GM12878 (cell line): ENCODE results near the gene ZNF695. TPM values are rescaled to one million over a fixed set of nuclear protein-coding genes. Genes with fewer than 3 reads are reported as not detected.

Experiments
- ATAC-seq: fragments of 200-7000 bp; cut with Tn5 transposase; 3 replicates; pipeline ENCODE4 v1.9.1; 2020; ENCODE audit warnings: mild to moderate bottlenecking, moderate library complexity
- BruUV-seq: library from RNA; stranded (reverse); fragments of 400-500 nt; replicated peaks from 2 replicates; lab custom pipeline; 2021; lab: Mats Ljungman, UMichigan
- CTCF ChIA-PET: fragments of 300-600 bp; sonication (Branson Sonifier 250); formaldehyde crosslinking; extraction: SDS; loops from one replicate; lab custom pipeline; 2021; ENCODE audit warnings: inconsistent platforms; lab: Yijun Ruan, JAX
- POLR2A ChIA-PET: fragments of 350-600 bp; formaldehyde crosslinking; extraction: SDS; loops from one replicate; lab custom pipeline; 2021; ENCODE audit warnings: inconsistent platforms; lab: Charles Lee
- RAD21 ChIA-PET: fragments of 300-600 bp; sonication (Branson Sonifier 250); formaldehyde crosslinking; loops from one replicate; lab custom pipeline; 2023; ENCODE audit warnings: antibody characterized with exemption; ENCODE audit not compliant: unreplicated experiment; lab: Charles Lee
- SMC1A ChIA-PET: fragments of 300-600 bp; sonication (Branson Sonifier 250); formaldehyde crosslinking; loops from one replicate; lab custom pipeline; 2023; ENCODE audit not compliant: unreplicated experiment, uncharacterized antibody; lab: Charles Lee
- DNase-seq: peaks from one replicate; pipeline ENCODE4 v3.0.0-alpha.2; 2011; ENCODE audit warnings: low read depth, low spot score
- FAIRE-seq: peaks from 3 replicates; lab custom pipeline; 2011; peaks lifted over from hg19 to GRCh38; lab: Jason Lieb, UNC
- H2AFZ ChIP-seq: 2 replicates; pipeline ENCODE4 v1.6.0; 2011; ENCODE audit warnings: low read depth, low read length, control low read depth; ENCODE audit not compliant: control insufficient read depth
- H3K27ac ChIP-seq: 2 replicates; pipeline ENCODE4 v1.5.1; 2011; ENCODE audit warnings: control low read depth; ENCODE audit not compliant: control insufficient read depth, insufficient read depth
- H3K27me3 ChIP-seq, 2 experiments: replicated peaks in 1 of 2; 2 replicates each; pipeline versions ENCODE4 v1.6.0 to v1.6.1; 2011; ENCODE audit warnings: low read length in 1 of 2; ENCODE audit not compliant: control insufficient read depth in 2 of 2, insufficient read depth in 2 of 2
- H3K36me3 ChIP-seq, 2 experiments: 2 replicates each; pipeline ENCODE4 v1.5.1; 2011; ENCODE audit warnings: low read length in 1 of 2; ENCODE audit not compliant: control insufficient read depth in 2 of 2, insufficient read depth in 2 of 2
- H3K4me1 ChIP-seq: 2 replicates; pipeline ENCODE4 v1.6.1; 2011; ENCODE audit warnings: mild to moderate bottlenecking, low read length, moderate library complexity, mixed read lengths; ENCODE audit not compliant: control insufficient read depth, insufficient read depth
- H3K4me2 ChIP-seq: 2 replicates; pipeline ENCODE4 v1.6.0; 2011; ENCODE audit warnings: control low read depth; ENCODE audit not compliant: control insufficient read depth, insufficient read depth
- H3K4me3 ChIP-seq: fragments of 200-600 bp; sonication (generic); 2 replicates; pipeline ENCODE4 v1.5.1; 2016
- H3K79me2 ChIP-seq: 2 replicates; pipeline ENCODE4 v1.6.0; 2011; ENCODE audit warnings: low read length; ENCODE audit not compliant: control insufficient read depth, insufficient read depth
- H3K9ac ChIP-seq: 2 replicates; pipeline ENCODE4 v1.8.0; 2011; ENCODE audit warnings: low read length, control low read depth, mixed read lengths; ENCODE audit not compliant: control insufficient read depth, insufficient read depth
- H3K9me3 ChIP-seq: replicated peaks from 3 replicates; pipeline ENCODE4 v1.5.1; 2011; ENCODE audit warnings: mild to moderate bottlenecking, low read length; ENCODE audit not compliant: control insufficient read depth, insufficient read depth
- H4K20me1 ChIP-seq: 2 replicates; pipeline ENCODE4 v1.6.0; 2011; ENCODE audit not compliant: control insufficient read depth, insufficient read depth
- BACH1 ChIP-seq: fragments of 450-650 bp; IDR thresholded peaks from 2 replicates; pipeline ENCODE4 v1.6.1; 2017; ENCODE audit warnings: mild to moderate bottlenecking, borderline replicate concordance
- CBFB ChIP-seq: IDR thresholded peaks from 2 replicates; pipeline ENCODE4 v1.6.1; 2016; ENCODE audit warnings: antibody characterized with exemption, low read depth
- CREM ChIP-seq: IDR thresholded peaks from 2 replicates; pipeline ENCODE4 v1.6.1; 2014; ENCODE audit warnings: antibody characterized with exemption, low read depth
- ESRRA ChIP-seq: IDR thresholded peaks from 2 replicates; pipeline ENCODE4 v1.6.1; 2012; ENCODE audit warnings: mild to moderate bottlenecking, low read length, improper control_type of control experiment
- FOS ChIP-seq: IDR thresholded peaks from 3 replicates; pipeline ENCODE4 v1.6.1; 2011; ENCODE audit warnings: borderline replicate concordance; ENCODE audit not compliant: insufficient read length; ENCODE audit errors: extremely low read depth
- FOXM1 ChIP-seq: IDR thresholded peaks from 2 replicates; pipeline ENCODE4 v1.6.1; 2012; ENCODE audit warnings: low read depth, mild to moderate bottlenecking, inconsistent platforms, low read length, moderate library complexity
- GATAD2B ChIP-seq: fragments of 450-650 bp; conservative IDR thresholded peaks from 2 replicates; pipeline ENCODE4 v1.6.1; 2017; ENCODE audit warnings: low read depth, mild to moderate bottlenecking, moderate library complexity
- HDAC2 ChIP-seq: fragments of 200-600 bp; sonication (generic); IDR thresholded peaks from 2 replicates; pipeline ENCODE4 v1.6.1; 2017
- LARP7 ChIP-seq: fragments of 450-650 bp; IDR thresholded peaks from 2 replicates; pipeline ENCODE4 v1.6.1; 2017; ENCODE audit warnings: mild to moderate bottlenecking
- PAX5 ChIP-seq: IDR thresholded peaks from 2 replicates; pipeline ENCODE4 v1.6.1; 2011; ENCODE audit warnings: low read depth, low read length, borderline replicate concordance
- PRDM15 ChIP-seq: fragments of 450-650 bp; formaldehyde crosslinking; IDR thresholded peaks from 2 replicates; pipeline ENCODE4 v1.4.0; 2020; ENCODE audit warnings: mild to moderate bottlenecking, moderate library complexity
- RFX5 ChIP-seq: IDR thresholded peaks from 2 replicates; pipeline ENCODE4 v1.6.1; 2011; ENCODE audit warnings: low read depth, low read length, improper control_type of control experiment
- SPI1 ChIP-seq: IDR thresholded peaks from 2 replicates; pipeline ENCODE4 v1.6.1; 2011; ENCODE audit warnings: low read depth, mild to moderate bottlenecking, low read length, moderate library complexity, borderline replicate concordance; ENCODE audit not compliant: insufficient read depth
- STAT1 ChIP-seq: fragments of 450-650 bp; conservative IDR thresholded peaks from 2 replicates; pipeline ENCODE4 v1.6.1; 2014; ENCODE audit warnings: antibody characterized with exemption, mild to moderate bottlenecking
- TCF12 ChIP-seq: IDR thresholded peaks from 2 replicates; pipeline ENCODE4 v1.6.1; 2011; ENCODE audit warnings: low read depth, mild to moderate bottlenecking, low read length
- ZBED1 ChIP-seq: IDR thresholded peaks from 2 replicates; pipeline ENCODE4 v1.6.1; 2016; ENCODE audit warnings: borderline replicate concordance
- ZNF274 ChIP-seq: IDR thresholded peaks from one replicate; pipeline ENCODE4 v1.8.0; 2011; ENCODE audit not compliant: insufficient read length, insufficient read depth
- WGBS: methylation state at CpG from one replicate; pipeline ENCODE4 v1.1.6; 2016; ENCODE audit warnings: low lambda C conversion rate; ENCODE audit not compliant: insufficient replicate concordance, insufficient coverage; ENCODE audit errors: missing lambda C conversion rate; 5-methylcytosine and 5-hydroxymethylcytosine counted together
- in situ Hi-C: fragments of 300-500 bp; cut with MboI; formaldehyde crosslinking; loops from 9 replicates; pipeline ENCODE4 v1.14.3; 2018; ENCODE audit warnings: mixed read lengths
- intact Hi-C: fragments of 100-400 bp; cut with micrococcal nuclease; formaldehyde crosslinking; loops from one replicate; pipeline ENCODE4 v1.14.2; 2022; ENCODE audit not compliant: unreplicated experiment
- polyA plus RNA-seq, 11 experiments: library from polyadenylated mRNA; depleted of rRNA in 4 of 11; unstranded in 6 of 11; stranded (reverse) in 5 of 11; fragments of >200 nt; fragmentation: Nextera tagmentation in 4 of 11; fragmentation: Illumina TruSeq in 1 of 11; extraction: Ambion mirVana in 4 of 11; extraction: Trizol in 1 of 11; gene quantifications; 1 replicate in 1 of 11; 2 replicates in 10 of 11; pipeline versions ENCODE4 v1.2.1 to v1.2.3, GENCODE V29; 2011 to 2016; ENCODE audit warnings: inconsistent platforms in 2 of 11, missing spikeins in 2 of 11, low read depth in 1 of 11
- total RNA-seq, 4 experiments: library from RNA; depleted of rRNA in 3 of 4; stranded (reverse); fragments of >200 nt in 3 of 4; fragmentation: Illumina TruSeq in 1 of 4; extraction: Trizol in 1 of 4; gene quantifications; 2 replicates each; pipeline versions ENCODE4 v1.2.1 to v1.2.3, GENCODE V29; 2013 to 2021
- TF ChIP-seq, protein P1 (sequence below): IDR thresholded peaks from 2 replicates; pipeline ENCODE4 v1.6.1; 2011; ENCODE audit warnings: low read depth, mild to moderate bottlenecking, low read length, moderate library complexity, borderline replicate concordance; ENCODE audit errors: extremely low read depth

ZNF695 gene
- total and polyA plus RNA-seq, 10 of the 15 experiments (the other 5 are each of a cell fraction or from before 2014, with no cell fraction given), result 0.04 to 1.8 (median 1.2) TPM

- TF ChIP-seq PRDM15, result no peak
These were observed at the start of gene ZNF695 (continued) for GRCh38 chr1:247007511-247008405.

GRCh38 chr1:247056071-247056470 lies 48.2 kb upstream of the ZNF695 start:
- no TSS peak for BruUV-seq
- FAIRE-seq (no peak), ATAC-seq (no peak), DNase-seq (no peak)
- 91% methylated on average over 2 of the region's 2 CpGs for whole genome bisulfite sequencing
- ChIA-PET SMC1A (interaction anchor here (0.7 to 1.1 kb wide), 2 partner anchors 13 to 56 kb away, joined by 3 to 4 read pairs; no protein-coding TSS in a partner anchor), RAD21 (no interaction called here), POLR2A (no interaction called here), CTCF (no interaction called here)
- in situ Hi-C loops, result no loop called here
- Histone ChIP-seq H3K4me3 (no peak overlapping the region), H3K27ac (no peak overlapping the region), H3K9ac (no peak overlapping the region), H2AFZ (no peak overlapping the region), H3K4me1 (no peaks in the 10 kb centered on the region), H3K79me2 (no peaks in the 10 kb centered on the region), H3K36me3 (no peaks in the 10 kb centered on the region), H4K20me1 (no peaks in the 10 kb centered on the region), H3K9me3 (peaks cover 10% of the 10 kb centered on the region), H3K4me2 (no peak overlapping the region), H3K27me3 (no peaks in the 10 kb centered on the region)
- intact Hi-C loops, result no loop called here
- TF ChIP-seq TCF12, result no peak
- TF ChIP-seq CBFB, result no peak
- no peak for TF ChIP-seq LARP7
- no peak for TF ChIP-seq ZNF274
- no peak for TF ChIP-seq FOXM1
- no peak for TF ChIP-seq FOS
- TF ChIP-seq CREM, result no peak
- TF ChIP-seq STAT1, result no peak
- TF ChIP-seq GATAD2B, result no peak
- no peak for TF ChIP-seq HDAC2
- no peak for TF ChIP-seq ESRRA
- TF ChIP-seq, protein P1, sequence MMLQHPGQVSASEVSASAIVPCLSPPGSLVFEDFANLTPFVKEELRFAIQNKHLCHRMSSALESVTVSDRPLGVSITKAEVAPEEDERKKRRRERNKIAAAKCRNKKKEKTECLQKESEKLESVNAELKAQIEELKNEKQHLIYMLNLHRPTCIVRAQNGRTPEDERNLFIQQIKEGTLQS, result no peak
- no peak for TF ChIP-seq SPI1
- TF ChIP-seq ZBED1, result no peak
- no peak for TF ChIP-seq BACH1
- no peak for TF ChIP-seq RFX5
- TF ChIP-seq PAX5, result no peak
